GM12873 (cell line): ENCODE measurements around the gene SLC25A36.

Experiments
- TF ChIP-seq, protein P1 (sequence below): IDR thresholded peaks from 2 replicates; pipeline ENCODE4 v1.5.1; 2012; ENCODE audit warnings: low read depth, mild to moderate bottlenecking, moderate library complexity, low read length, control low read depth; ENCODE audit not compliant: insufficient read depth; ENCODE audit errors: missing control alignments

SLC25A36 gene

GRCh38 chr3:140905559-140905958 lies 36.1 kb upstream of the SLC25A36 start:
- TF ChIP-seq, protein P1, sequence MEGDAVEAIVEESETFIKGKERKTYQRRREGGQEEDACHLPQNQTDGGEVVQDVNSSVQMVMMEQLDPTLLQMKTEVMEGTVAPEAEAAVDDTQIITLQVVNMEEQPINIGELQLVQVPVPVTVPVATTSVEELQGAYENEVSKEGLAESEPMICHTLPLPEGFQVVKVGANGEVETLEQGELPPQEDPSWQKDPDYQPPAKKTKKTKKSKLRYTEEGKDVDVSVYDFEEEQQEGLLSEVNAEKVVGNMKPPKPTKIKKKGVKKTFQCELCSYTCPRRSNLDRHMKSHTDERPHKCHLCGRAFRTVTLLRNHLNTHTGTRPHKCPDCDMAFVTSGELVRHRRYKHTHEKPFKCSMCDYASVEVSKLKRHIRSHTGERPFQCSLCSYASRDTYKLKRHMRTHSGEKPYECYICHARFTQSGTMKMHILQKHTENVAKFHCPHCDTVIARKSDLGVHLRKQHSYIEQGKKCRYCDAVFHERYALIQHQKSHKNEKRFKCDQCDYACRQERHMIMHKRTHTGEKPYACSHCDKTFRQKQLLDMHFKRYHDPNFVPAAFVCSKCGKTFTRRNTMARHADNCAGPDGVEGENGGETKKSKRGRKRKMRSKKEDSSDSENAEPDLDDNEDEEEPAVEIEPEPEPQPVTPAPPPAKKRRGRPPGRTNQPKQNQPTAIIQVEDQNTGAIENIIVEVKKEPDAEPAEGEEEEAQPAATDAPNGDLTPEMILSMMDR = no peak

- TF ChIP-seq, protein P1 = no peak
These were observed 34.9 kb upstream of the SLC25A36 start for GRCh38 chr3:140906785-140907184.

- TF ChIP-seq, protein P1 = no peak
These were observed 30.8 kb upstream of the SLC25A36 start for GRCh38 chr3:140910860-140911259.

DNA sequence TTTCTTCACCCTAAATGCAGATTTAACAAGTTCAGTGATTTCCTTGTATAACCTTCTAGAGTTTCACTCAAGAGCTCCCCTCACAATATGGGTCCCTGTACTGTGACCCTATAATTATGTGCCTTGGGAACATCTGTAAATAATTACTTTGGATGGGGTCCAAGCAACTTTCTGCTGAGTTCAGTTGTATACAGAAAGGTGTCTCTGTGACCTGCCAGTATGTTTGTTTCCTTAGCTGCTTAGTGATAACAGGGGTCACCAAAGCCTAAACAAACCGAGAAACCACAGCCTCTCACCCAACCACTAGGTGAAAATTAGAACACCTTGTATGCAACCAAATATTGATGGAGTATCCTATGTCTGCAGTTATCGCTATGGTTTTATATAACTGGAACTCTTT lies 29.8 kb upstream of the SLC25A36 start:
- TF ChIP-seq, protein P1 = no peak

DNA sequence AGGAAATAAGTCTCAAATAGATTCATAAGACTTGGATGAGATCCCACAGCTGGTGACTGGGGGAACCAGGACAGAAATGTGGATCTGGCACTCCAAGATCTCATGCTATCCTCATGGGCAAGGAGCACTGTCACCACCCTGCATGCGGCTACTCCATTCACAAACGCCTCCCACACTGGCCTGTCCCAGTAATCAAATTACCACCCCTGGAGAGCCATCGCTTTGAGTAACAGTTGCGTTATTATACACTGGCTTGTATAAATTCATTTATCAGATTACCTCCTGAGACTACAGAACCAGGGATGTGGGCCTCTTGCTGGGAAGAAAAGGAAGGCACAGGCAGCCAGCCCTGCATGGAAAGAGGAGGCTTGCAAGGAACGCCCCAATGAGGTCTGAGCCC lies 27.9 kb upstream of the SLC25A36 start:
- TF ChIP-seq, protein P1 = no peak

GRCh38 chr3:140914384-140914945 lies 27.2 kb upstream of the SLC25A36 start:
- TF ChIP-seq, protein P1 = no peak

DNA sequence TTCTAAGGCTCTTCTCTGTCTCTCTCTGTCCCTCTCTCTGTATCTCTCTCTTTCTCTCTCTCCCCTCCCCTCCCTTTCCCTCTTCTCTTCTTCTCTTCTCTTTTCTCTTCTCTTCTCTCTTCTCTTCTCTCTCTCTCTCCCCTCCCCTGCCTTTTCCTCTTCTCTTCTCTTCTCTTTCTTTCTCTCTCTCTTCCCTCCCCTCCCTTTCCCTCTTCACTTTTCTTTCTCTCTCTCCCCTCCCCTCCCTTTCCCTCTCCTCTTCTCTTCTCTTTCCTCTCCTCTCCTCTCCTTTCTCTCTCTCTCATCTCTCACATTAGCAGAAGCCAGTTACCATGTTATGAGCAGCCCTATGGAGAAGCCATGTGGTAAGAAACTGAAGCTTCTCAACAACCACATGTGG lies 25.0 kb upstream of the SLC25A36 start:
- TF ChIP-seq, protein P1 = no peak

- TF ChIP-seq, protein P1 = no peak
These were observed 23.9 kb upstream of the SLC25A36 start for GRCh38 chr3:140917772-140918171.
